GM12878 (cell line): ENCODE data around the gene TTLL12. TPM values are rescaled to one million over a fixed set of nuclear protein-coding genes. Genes with fewer than 3 reads are reported as not detected.

ENCODE experiments used
- ATAC-seq: fragments of 200-7000 bp; cut with Tn5 transposase; 3 replicates; pipeline ENCODE4 v1.9.1; 2020; ENCODE audit warnings: mild to moderate bottlenecking, moderate library complexity
- BruUV-seq: library from RNA; stranded (reverse); fragments of 400-500 nt; replicated peaks from 2 replicates; lab custom pipeline; 2021; lab: Mats Ljungman, UMichigan
- CTCF ChIA-PET: fragments of 300-600 bp; sonication (Branson Sonifier 250); formaldehyde crosslinking; extraction: SDS; loops from one replicate; lab custom pipeline; 2021; ENCODE audit warnings: inconsistent platforms; lab: Yijun Ruan, JAX
- POLR2A ChIA-PET: fragments of 350-600 bp; formaldehyde crosslinking; extraction: SDS; loops from one replicate; lab custom pipeline; 2021; ENCODE audit warnings: inconsistent platforms; lab: Charles Lee
- RAD21 ChIA-PET: fragments of 300-600 bp; sonication (Branson Sonifier 250); formaldehyde crosslinking; loops from one replicate; lab custom pipeline; 2023; ENCODE audit warnings: antibody characterized with exemption; ENCODE audit not compliant: unreplicated experiment; lab: Charles Lee
- SMC1A ChIA-PET: fragments of 300-600 bp; sonication (Branson Sonifier 250); formaldehyde crosslinking; loops from one replicate; lab custom pipeline; 2023; ENCODE audit not compliant: unreplicated experiment, uncharacterized antibody; lab: Charles Lee
- DNase-seq: peaks from one replicate; pipeline ENCODE4 v3.0.0-alpha.2; 2011; ENCODE audit warnings: low read depth, low spot score
- FAIRE-seq: peaks from 3 replicates; lab custom pipeline; 2011; peaks lifted over from hg19 to GRCh38; lab: Jason Lieb, UNC
- H2AFZ ChIP-seq: 2 replicates; pipeline ENCODE4 v1.6.0; 2011; ENCODE audit warnings: low read depth, low read length, control low read depth; ENCODE audit not compliant: control insufficient read depth
- H3K27ac ChIP-seq: 2 replicates; pipeline ENCODE4 v1.5.1; 2011; ENCODE audit warnings: control low read depth; ENCODE audit not compliant: control insufficient read depth, insufficient read depth
- H3K27me3 ChIP-seq, 2 experiments: replicated peaks in 1 of 2; 2 replicates each; pipeline versions ENCODE4 v1.6.0 to v1.6.1; 2011; ENCODE audit warnings: low read length in 1 of 2; ENCODE audit not compliant: control insufficient read depth in 2 of 2, insufficient read depth in 2 of 2
- H3K36me3 ChIP-seq, 2 experiments: 2 replicates each; pipeline ENCODE4 v1.5.1; 2011; ENCODE audit warnings: low read length in 1 of 2; ENCODE audit not compliant: control insufficient read depth in 2 of 2, insufficient read depth in 2 of 2
- H3K4me1 ChIP-seq: 2 replicates; pipeline ENCODE4 v1.6.1; 2011; ENCODE audit warnings: mild to moderate bottlenecking, low read length, moderate library complexity, mixed read lengths; ENCODE audit not compliant: control insufficient read depth, insufficient read depth
- H3K4me2 ChIP-seq: 2 replicates; pipeline ENCODE4 v1.6.0; 2011; ENCODE audit warnings: control low read depth; ENCODE audit not compliant: control insufficient read depth, insufficient read depth
- H3K4me3 ChIP-seq: fragments of 200-600 bp; sonication (generic); 2 replicates; pipeline ENCODE4 v1.5.1; 2016
- H3K79me2 ChIP-seq: 2 replicates; pipeline ENCODE4 v1.6.0; 2011; ENCODE audit warnings: low read length; ENCODE audit not compliant: control insufficient read depth, insufficient read depth
- H3K9ac ChIP-seq: 2 replicates; pipeline ENCODE4 v1.8.0; 2011; ENCODE audit warnings: low read length, control low read depth, mixed read lengths; ENCODE audit not compliant: control insufficient read depth, insufficient read depth
- H3K9me3 ChIP-seq: replicated peaks from 3 replicates; pipeline ENCODE4 v1.5.1; 2011; ENCODE audit warnings: mild to moderate bottlenecking, low read length; ENCODE audit not compliant: control insufficient read depth, insufficient read depth
- H4K20me1 ChIP-seq: 2 replicates; pipeline ENCODE4 v1.6.0; 2011; ENCODE audit not compliant: control insufficient read depth, insufficient read depth
- ASH2L ChIP-seq: fragments of 300-600, 200-600 bp; sonication (generic); IDR thresholded peaks from 2 replicates; pipeline ENCODE4 v1.6.1; 2017; ENCODE audit warnings: low read depth, mild to moderate bottlenecking, borderline replicate concordance
- BCL11A ChIP-seq: IDR thresholded peaks from 2 replicates; pipeline ENCODE4 v1.6.1; 2011; ENCODE audit warnings: low read depth, low read length
- CEBPB ChIP-seq, 2 experiments: fragments of 150-350 bp in 1 of 2; IDR thresholded peaks; 2 replicates each; pipeline ENCODE4 v1.6.1; 2012 to 2014; ENCODE audit warnings: low read depth in 2 of 2, low read length in 2 of 2, borderline replicate concordance in 1 of 2, inconsistent platforms in 1 of 2
- CHD2 ChIP-seq: IDR thresholded peaks from 2 replicates; pipeline ENCODE4 v1.6.1; 2011; ENCODE audit warnings: low read depth, low read length, improper control_type of control experiment, borderline replicate concordance
- CREM ChIP-seq: IDR thresholded peaks from 2 replicates; pipeline ENCODE4 v1.6.1; 2014; ENCODE audit warnings: antibody characterized with exemption, low read depth
- FOXM1 ChIP-seq: IDR thresholded peaks from 2 replicates; pipeline ENCODE4 v1.6.1; 2012; ENCODE audit warnings: low read depth, mild to moderate bottlenecking, inconsistent platforms, low read length, moderate library complexity
- HCFC1 ChIP-seq: fragments of 150-350 bp; IDR thresholded peaks from 2 replicates; pipeline ENCODE4 v1.6.1; 2014; ENCODE audit warnings: low read length
- MEF2A ChIP-seq: IDR thresholded peaks from 2 replicates; pipeline ENCODE4 v1.6.1; 2011; ENCODE audit warnings: low read depth, mild to moderate bottlenecking, low read length, moderate library complexity; ENCODE audit not compliant: insufficient read depth
- NBN ChIP-seq: fragments of 450-650 bp; IDR thresholded peaks from 2 replicates; pipeline ENCODE4 v1.6.1; 2016
- NFYA ChIP-seq: IDR thresholded peaks from 2 replicates; pipeline ENCODE4 v1.6.1; 2011; ENCODE audit warnings: low read depth, mild to moderate bottlenecking, low read length, improper control_type of control experiment, borderline replicate concordance
- STAT1 ChIP-seq: fragments of 450-650 bp; conservative IDR thresholded peaks from 2 replicates; pipeline ENCODE4 v1.6.1; 2014; ENCODE audit warnings: antibody characterized with exemption, mild to moderate bottlenecking
- SUZ12 ChIP-seq: fragments of 200-600 bp; sonication (generic); IDR thresholded peaks from one replicate; pipeline ENCODE4 v1.6.1; 2018; ENCODE audit warnings: antibody characterized with exemption, mild to moderate bottlenecking; ENCODE audit not compliant: unreplicated experiment
- TAF1 ChIP-seq: IDR thresholded peaks from 2 replicates; pipeline ENCODE4 v1.6.1; 2011; ENCODE audit warnings: mild to moderate bottlenecking, low read depth, low read length, borderline replicate concordance
- TBL1XR1 ChIP-seq: IDR thresholded peaks from 2 replicates; pipeline ENCODE4 v1.6.1; 2012; ENCODE audit warnings: low read depth, low read length, improper control_type of control experiment
- WGBS: methylation state at CpG from one replicate; pipeline ENCODE4 v1.1.6; 2016; ENCODE audit warnings: low lambda C conversion rate; ENCODE audit not compliant: insufficient replicate concordance, insufficient coverage; ENCODE audit errors: missing lambda C conversion rate; 5-methylcytosine and 5-hydroxymethylcytosine counted together
- in situ Hi-C: fragments of 300-500 bp; cut with MboI; formaldehyde crosslinking; loops from 9 replicates; pipeline ENCODE4 v1.14.3; 2018; ENCODE audit warnings: mixed read lengths
- intact Hi-C: fragments of 100-400 bp; cut with micrococcal nuclease; formaldehyde crosslinking; loops from one replicate; pipeline ENCODE4 v1.14.2; 2022; ENCODE audit not compliant: unreplicated experiment
- polyA plus RNA-seq, 11 experiments: library from polyadenylated mRNA; depleted of rRNA in 4 of 11; unstranded in 6 of 11; stranded (reverse) in 5 of 11; fragments of >200 nt; fragmentation: Nextera tagmentation in 4 of 11; fragmentation: Illumina TruSeq in 1 of 11; extraction: Ambion mirVana in 4 of 11; extraction: Trizol in 1 of 11; gene quantifications; 1 replicate in 1 of 11; 2 replicates in 10 of 11; pipeline versions ENCODE4 v1.2.1 to v1.2.3, GENCODE V29; 2011 to 2016; ENCODE audit warnings: inconsistent platforms in 2 of 11, missing spikeins in 2 of 11, low read depth in 1 of 11
- total RNA-seq, 4 experiments: library from RNA; depleted of rRNA in 3 of 4; stranded (reverse); fragments of >200 nt in 3 of 4; fragmentation: Illumina TruSeq in 1 of 4; extraction: Trizol in 1 of 4; gene quantifications; 2 replicates each; pipeline versions ENCODE4 v1.2.1 to v1.2.3, GENCODE V29; 2013 to 2021
- TF ChIP-seq, protein P1 (sequence below): fragments of 450-650 bp; IDR thresholded peaks from 2 replicates; pipeline ENCODE4 v1.6.1; 2017; ENCODE audit warnings: antibody characterized with exemption, mild to moderate bottlenecking, moderate library complexity
- TF ChIP-seq, protein P2 (sequence below): IDR thresholded peaks from 2 replicates; pipeline ENCODE4 v1.6.1; 2012; ENCODE audit warnings: mild to moderate bottlenecking, low read depth, low read length
- TF ChIP-seq, protein P3 (sequence below): IDR thresholded peaks from 2 replicates; pipeline ENCODE4 v1.6.1; 2011; ENCODE audit warnings: low read depth, mild to moderate bottlenecking, low read length, moderate library complexity, borderline replicate concordance; ENCODE audit errors: extremely low read depth
- TF ChIP-seq, protein P4 (sequence below): IDR thresholded peaks from 2 replicates; pipeline ENCODE4 v1.6.1; 2011; ENCODE audit warnings: borderline replicate concordance, low read depth, mild to moderate bottlenecking, moderate library complexity, low read length; ENCODE audit not compliant: insufficient read depth, poor library complexity, severe bottlenecking

Gene TTLL12
- total and polyA plus RNA-seq, 10 of the 15 experiments (the other 5 are each of a cell fraction or from before 2014, with no cell fraction given) = 1.00 to 89.8 (median 38.5) TPM

DNA sequence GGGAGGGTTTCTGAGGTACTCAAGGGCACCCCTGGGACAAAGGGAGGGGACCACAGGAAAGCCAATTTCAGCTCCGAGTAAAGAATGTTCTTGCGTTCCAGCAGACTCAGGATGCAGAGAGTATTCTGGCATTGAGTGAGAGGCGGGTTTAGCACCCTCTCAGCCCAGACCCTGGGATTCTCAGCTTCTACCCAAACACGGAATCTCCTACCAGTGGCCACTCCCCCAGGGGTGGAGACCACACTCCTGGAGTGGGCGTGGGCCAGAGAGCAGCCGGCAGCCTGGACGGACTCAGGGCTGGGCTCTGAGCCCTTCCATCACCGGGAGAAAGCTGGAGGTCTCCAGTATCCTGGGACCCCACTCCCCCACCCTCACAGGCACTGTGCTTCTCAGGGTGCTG is 26.1 kb upstream of the TTLL12 start:
- Histone ChIP-seq H3K4me2 (no peak overlapping the region), H3K9ac (no peak overlapping the region)
- POLR2A ChIA-PET = no interaction called here
- no peak for TF ChIP-seq CEBPB (IDR thresholded peaks at IDR 0.05; ENCODE audit: borderline replicate concordance in 1 of 2, low read depth in 2 of 2, low read length in 2 of 2)
- TF ChIP-seq MEF2A = no peak
- TF ChIP-seq, protein P1, sequence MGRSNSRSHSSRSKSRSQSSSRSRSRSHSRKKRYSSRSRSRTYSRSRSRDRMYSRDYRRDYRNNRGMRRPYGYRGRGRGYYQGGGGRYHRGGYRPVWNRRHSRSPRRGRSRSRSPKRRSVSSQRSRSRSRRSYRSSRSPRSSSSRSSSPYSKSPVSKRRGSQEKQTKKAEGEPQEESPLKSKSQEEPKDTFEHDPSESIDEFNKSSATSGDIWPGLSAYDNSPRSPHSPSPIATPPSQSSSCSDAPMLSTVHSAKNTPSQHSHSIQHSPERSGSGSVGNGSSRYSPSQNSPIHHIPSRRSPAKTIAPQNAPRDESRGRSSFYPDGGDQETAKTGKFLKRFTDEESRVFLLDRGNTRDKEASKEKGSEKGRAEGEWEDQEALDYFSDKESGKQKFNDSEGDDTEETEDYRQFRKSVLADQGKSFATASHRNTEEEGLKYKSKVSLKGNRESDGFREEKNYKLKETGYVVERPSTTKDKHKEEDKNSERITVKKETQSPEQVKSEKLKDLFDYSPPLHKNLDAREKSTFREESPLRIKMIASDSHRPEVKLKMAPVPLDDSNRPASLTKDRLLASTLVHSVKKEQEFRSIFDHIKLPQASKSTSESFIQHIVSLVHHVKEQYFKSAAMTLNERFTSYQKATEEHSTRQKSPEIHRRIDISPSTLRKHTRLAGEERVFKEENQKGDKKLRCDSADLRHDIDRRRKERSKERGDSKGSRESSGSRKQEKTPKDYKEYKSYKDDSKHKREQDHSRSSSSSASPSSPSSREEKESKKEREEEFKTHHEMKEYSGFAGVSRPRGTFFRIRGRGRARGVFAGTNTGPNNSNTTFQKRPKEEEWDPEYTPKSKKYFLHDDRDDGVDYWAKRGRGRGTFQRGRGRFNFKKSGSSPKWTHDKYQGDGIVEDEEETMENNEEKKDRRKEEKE = no peak
- TF ChIP-seq, protein P2, sequence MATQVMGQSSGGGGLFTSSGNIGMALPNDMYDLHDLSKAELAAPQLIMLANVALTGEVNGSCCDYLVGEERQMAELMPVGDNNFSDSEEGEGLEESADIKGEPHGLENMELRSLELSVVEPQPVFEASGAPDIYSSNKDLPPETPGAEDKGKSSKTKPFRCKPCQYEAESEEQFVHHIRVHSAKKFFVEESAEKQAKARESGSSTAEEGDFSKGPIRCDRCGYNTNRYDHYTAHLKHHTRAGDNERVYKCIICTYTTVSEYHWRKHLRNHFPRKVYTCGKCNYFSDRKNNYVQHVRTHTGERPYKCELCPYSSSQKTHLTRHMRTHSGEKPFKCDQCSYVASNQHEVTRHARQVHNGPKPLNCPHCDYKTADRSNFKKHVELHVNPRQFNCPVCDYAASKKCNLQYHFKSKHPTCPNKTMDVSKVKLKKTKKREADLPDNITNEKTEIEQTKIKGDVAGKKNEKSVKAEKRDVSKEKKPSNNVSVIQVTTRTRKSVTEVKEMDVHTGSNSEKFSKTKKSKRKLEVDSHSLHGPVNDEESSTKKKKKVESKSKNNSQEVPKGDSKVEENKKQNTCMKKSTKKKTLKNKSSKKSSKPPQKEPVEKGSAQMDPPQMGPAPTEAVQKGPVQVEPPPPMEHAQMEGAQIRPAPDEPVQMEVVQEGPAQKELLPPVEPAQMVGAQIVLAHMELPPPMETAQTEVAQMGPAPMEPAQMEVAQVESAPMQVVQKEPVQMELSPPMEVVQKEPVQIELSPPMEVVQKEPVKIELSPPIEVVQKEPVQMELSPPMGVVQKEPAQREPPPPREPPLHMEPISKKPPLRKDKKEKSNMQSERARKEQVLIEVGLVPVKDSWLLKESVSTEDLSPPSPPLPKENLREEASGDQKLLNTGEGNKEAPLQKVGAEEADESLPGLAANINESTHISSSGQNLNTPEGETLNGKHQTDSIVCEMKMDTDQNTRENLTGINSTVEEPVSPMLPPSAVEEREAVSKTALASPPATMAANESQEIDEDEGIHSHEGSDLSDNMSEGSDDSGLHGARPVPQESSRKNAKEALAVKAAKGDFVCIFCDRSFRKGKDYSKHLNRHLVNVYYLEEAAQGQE = no peak
- no peak for TF ChIP-seq HCFC1
- TF ChIP-seq CHD2 = no peak
- TF ChIP-seq STAT1 = no peak
- no peak for TF ChIP-seq NFYA
- TF ChIP-seq CREM = no peak
- no peak for TF ChIP-seq FOXM1
- no peak for TF ChIP-seq SUZ12
- no peak for TF ChIP-seq BCL11A
- TF ChIP-seq NBN = no peak
- TF ChIP-seq ASH2L = no peak
- TF ChIP-seq, protein P3, sequence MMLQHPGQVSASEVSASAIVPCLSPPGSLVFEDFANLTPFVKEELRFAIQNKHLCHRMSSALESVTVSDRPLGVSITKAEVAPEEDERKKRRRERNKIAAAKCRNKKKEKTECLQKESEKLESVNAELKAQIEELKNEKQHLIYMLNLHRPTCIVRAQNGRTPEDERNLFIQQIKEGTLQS = no peak
- TF ChIP-seq TAF1 = no peak
- TF ChIP-seq, protein P4, sequence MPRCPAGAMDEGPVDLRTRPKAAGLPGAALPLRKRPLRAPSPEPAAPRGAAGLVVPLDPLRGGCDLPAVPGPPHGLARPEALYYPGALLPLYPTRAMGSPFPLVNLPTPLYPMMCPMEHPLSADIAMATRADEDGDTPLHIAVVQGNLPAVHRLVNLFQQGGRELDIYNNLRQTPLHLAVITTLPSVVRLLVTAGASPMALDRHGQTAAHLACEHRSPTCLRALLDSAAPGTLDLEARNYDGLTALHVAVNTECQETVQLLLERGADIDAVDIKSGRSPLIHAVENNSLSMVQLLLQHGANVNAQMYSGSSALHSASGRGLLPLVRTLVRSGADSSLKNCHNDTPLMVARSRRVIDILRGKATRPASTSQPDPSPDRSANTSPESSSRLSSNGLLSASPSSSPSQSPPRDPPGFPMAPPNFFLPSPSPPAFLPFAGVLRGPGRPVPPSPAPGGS = no peak
- TF ChIP-seq TBL1XR1 = no peak

More for the DNA sequence above, 26.1 kb upstream of the TTLL12 start:
- H3K27ac ChIP-seq = no peak overlapping the region
- CTCF ChIA-PET = no interaction called here
- BruUV-seq = no TSS peak
- H2AFZ ChIP-seq = no peak overlapping the region
- ATAC-seq = no peak
- no peak overlapping the region for H3K4me3 ChIP-seq
- H4K20me1 ChIP-seq = no peaks in the 10 kb centered on the region; the same call in 1 of the 2 replicates
- H3K79me2 ChIP-seq = no peaks in the 10 kb centered on the region
- no peak for FAIRE-seq
- DNase-seq = no peak
- in situ Hi-C loops = no loop called here
- WGBS = 16% methylated on average over 8 of the region's 8 CpGs
- SMC1A ChIA-PET = no interaction called here
- intact Hi-C loops = no loop called here
- no peaks in the 10 kb centered on the region; a peak in 2 of 4 replicates for H3K27me3 ChIP-seq
- no peaks in the 10 kb centered on the region for H3K36me3 ChIP-seq
- no peaks in the 10 kb centered on the region for H3K4me1 ChIP-seq
- RAD21 ChIA-PET = no interaction called here
- no peaks in the 10 kb centered on the region for H3K9me3 ChIP-seq
